GM12878 (cell line): Measurements from ENCODE around the gene TSPAN5. TPM values are rescaled to one million over a fixed set of nuclear protein-coding genes. Genes with fewer than 3 reads are reported as not detected.

Source experiments
- ATAC-seq: fragments of 200-7000 bp; cut with Tn5 transposase; 3 replicates; pipeline ENCODE4 v1.9.1; 2020; ENCODE audit warnings: mild to moderate bottlenecking, moderate library complexity
- BruUV-seq: library from RNA; stranded (reverse); fragments of 400-500 nt; replicated peaks from 2 replicates; lab custom pipeline; 2021; lab: Mats Ljungman, UMichigan
- CTCF ChIA-PET: fragments of 300-600 bp; sonication (Branson Sonifier 250); formaldehyde crosslinking; extraction: SDS; loops from one replicate; lab custom pipeline; 2021; ENCODE audit warnings: inconsistent platforms; lab: Yijun Ruan, JAX
- POLR2A ChIA-PET: fragments of 350-600 bp; formaldehyde crosslinking; extraction: SDS; loops from one replicate; lab custom pipeline; 2021; ENCODE audit warnings: inconsistent platforms; lab: Charles Lee
- RAD21 ChIA-PET: fragments of 300-600 bp; sonication (Branson Sonifier 250); formaldehyde crosslinking; loops from one replicate; lab custom pipeline; 2023; ENCODE audit warnings: antibody characterized with exemption; ENCODE audit not compliant: unreplicated experiment; lab: Charles Lee
- SMC1A ChIA-PET: fragments of 300-600 bp; sonication (Branson Sonifier 250); formaldehyde crosslinking; loops from one replicate; lab custom pipeline; 2023; ENCODE audit not compliant: unreplicated experiment, uncharacterized antibody; lab: Charles Lee
- DNase-seq: peaks from one replicate; pipeline ENCODE4 v3.0.0-alpha.2; 2011; ENCODE audit warnings: low read depth, low spot score
- FAIRE-seq: peaks from 3 replicates; lab custom pipeline; 2011; peaks lifted over from hg19 to GRCh38; lab: Jason Lieb, UNC
- H2AFZ ChIP-seq: 2 replicates; pipeline ENCODE4 v1.6.0; 2011; ENCODE audit warnings: low read depth, low read length, control low read depth; ENCODE audit not compliant: control insufficient read depth
- H3K27ac ChIP-seq: 2 replicates; pipeline ENCODE4 v1.5.1; 2011; ENCODE audit warnings: control low read depth; ENCODE audit not compliant: control insufficient read depth, insufficient read depth
- H3K27me3 ChIP-seq, 2 experiments: replicated peaks in 1 of 2; 2 replicates each; pipeline versions ENCODE4 v1.6.0 to v1.6.1; 2011; ENCODE audit warnings: low read length in 1 of 2; ENCODE audit not compliant: control insufficient read depth in 2 of 2, insufficient read depth in 2 of 2
- H3K36me3 ChIP-seq, 2 experiments: 2 replicates each; pipeline ENCODE4 v1.5.1; 2011; ENCODE audit warnings: low read length in 1 of 2; ENCODE audit not compliant: control insufficient read depth in 2 of 2, insufficient read depth in 2 of 2
- H3K4me1 ChIP-seq: 2 replicates; pipeline ENCODE4 v1.6.1; 2011; ENCODE audit warnings: mild to moderate bottlenecking, low read length, moderate library complexity, mixed read lengths; ENCODE audit not compliant: control insufficient read depth, insufficient read depth
- H3K4me2 ChIP-seq: 2 replicates; pipeline ENCODE4 v1.6.0; 2011; ENCODE audit warnings: control low read depth; ENCODE audit not compliant: control insufficient read depth, insufficient read depth
- H3K4me3 ChIP-seq: fragments of 200-600 bp; sonication (generic); 2 replicates; pipeline ENCODE4 v1.5.1; 2016
- H3K79me2 ChIP-seq: 2 replicates; pipeline ENCODE4 v1.6.0; 2011; ENCODE audit warnings: low read length; ENCODE audit not compliant: control insufficient read depth, insufficient read depth
- H3K9ac ChIP-seq: 2 replicates; pipeline ENCODE4 v1.8.0; 2011; ENCODE audit warnings: low read length, control low read depth, mixed read lengths; ENCODE audit not compliant: control insufficient read depth, insufficient read depth
- H3K9me3 ChIP-seq: replicated peaks from 3 replicates; pipeline ENCODE4 v1.5.1; 2011; ENCODE audit warnings: mild to moderate bottlenecking, low read length; ENCODE audit not compliant: control insufficient read depth, insufficient read depth
- H4K20me1 ChIP-seq: 2 replicates; pipeline ENCODE4 v1.6.0; 2011; ENCODE audit not compliant: control insufficient read depth, insufficient read depth
- CBX3 ChIP-seq: fragments of 200-600 bp; sonication (generic); IDR thresholded peaks from 2 replicates; pipeline ENCODE4 v1.6.1; 2016; ENCODE audit warnings: low read depth, borderline replicate concordance
- IRF3 ChIP-seq: fragments of 450-650 bp; IDR thresholded peaks from 2 replicates; pipeline ENCODE4 v1.6.1; 2014; ENCODE audit warnings: mild to moderate bottlenecking
- JUND ChIP-seq: IDR thresholded peaks from 2 replicates; pipeline ENCODE4 v1.6.1; 2012; ENCODE audit warnings: low read depth, mild to moderate bottlenecking, low read length, improper control_type of control experiment, moderate library complexity
- KDM1A ChIP-seq: fragments of 200-600 bp; sonication (generic); IDR thresholded peaks from 2 replicates; pipeline ENCODE4 v1.6.1; 2016; ENCODE audit warnings: borderline replicate concordance
- NR2C2 ChIP-seq: IDR thresholded peaks from 2 replicates; pipeline ENCODE4 v1.6.1; 2011; ENCODE audit warnings: borderline replicate concordance, low read depth; ENCODE audit not compliant: control insufficient read depth, insufficient read length
- RELB ChIP-seq: fragments of 450-650 bp; IDR thresholded peaks from 2 replicates; pipeline ENCODE4 v1.6.1; 2017; ENCODE audit warnings: low read depth, mild to moderate bottlenecking, moderate library complexity
- WGBS: methylation state at CpG from one replicate; pipeline ENCODE4 v1.1.6; 2016; ENCODE audit warnings: low lambda C conversion rate; ENCODE audit not compliant: insufficient replicate concordance, insufficient coverage; ENCODE audit errors: missing lambda C conversion rate; 5-methylcytosine and 5-hydroxymethylcytosine counted together
- in situ Hi-C: fragments of 300-500 bp; cut with MboI; formaldehyde crosslinking; loops from 9 replicates; pipeline ENCODE4 v1.14.3; 2018; ENCODE audit warnings: mixed read lengths
- intact Hi-C: fragments of 100-400 bp; cut with micrococcal nuclease; formaldehyde crosslinking; loops from one replicate; pipeline ENCODE4 v1.14.2; 2022; ENCODE audit not compliant: unreplicated experiment
- polyA plus RNA-seq, 11 experiments: library from polyadenylated mRNA; depleted of rRNA in 4 of 11; unstranded in 6 of 11; stranded (reverse) in 5 of 11; fragments of >200 nt; fragmentation: Nextera tagmentation in 4 of 11; fragmentation: Illumina TruSeq in 1 of 11; extraction: Ambion mirVana in 4 of 11; extraction: Trizol in 1 of 11; gene quantifications; 1 replicate in 1 of 11; 2 replicates in 10 of 11; pipeline versions ENCODE4 v1.2.1 to v1.2.3, GENCODE V29; 2011 to 2016; ENCODE audit warnings: inconsistent platforms in 2 of 11, missing spikeins in 2 of 11, low read depth in 1 of 11
- total RNA-seq, 4 experiments: library from RNA; depleted of rRNA in 3 of 4; stranded (reverse); fragments of >200 nt in 3 of 4; fragmentation: Illumina TruSeq in 1 of 4; extraction: Trizol in 1 of 4; gene quantifications; 2 replicates each; pipeline versions ENCODE4 v1.2.1 to v1.2.3, GENCODE V29; 2013 to 2021

Gene TSPAN5
- total and polyA plus RNA-seq, 10 of the 15 experiments (the other 5 are each of a cell fraction or from before 2014, with no cell fraction given) = 0.09 to 8.2 (median 0.27) TPM

- WGBS = 60% methylated on average over 7 of the region's 7 CpGs
- Histone ChIP-seq H4K20me1 (no peaks in the 10 kb centered on the region), H3K9me3 (no peaks in the 10 kb centered on the region), H3K79me2 (no peaks in the 10 kb centered on the region), H3K27me3 (no peaks in the 10 kb centered on the region), H3K27ac (no peak overlapping the region), H3K4me1 (no peaks in the 10 kb centered on the region), H3K4me3 (no peak overlapping the region), H3K36me3 (no peaks in the 10 kb centered on the region), H2AFZ (no peak overlapping the region), H3K4me2 (no peak overlapping the region), H3K9ac (no peak overlapping the region)
- no peak for ATAC-seq
- intact Hi-C loops (no loop called here), in situ Hi-C loops (no loop called here)
- ChIA-PET RAD21 (no interaction called here), SMC1A (no interaction called here), CTCF (no interaction called here), POLR2A (no interaction called here)
- no peak for DNase-seq
- TF ChIP-seq KDM1A (no peak), JUND (no peak), NR2C2 (no peak), CBX3 (no peak), RELB (no peak), IRF3 (no peak)
- no TSS peak for BruUV-seq
- no peak for FAIRE-seq
Observed at GRCh38 chr4:98557194-98557892, 101.1 kb downstream of the TSPAN5 start.
